ENCODE results near the gene MAGEB1.

Gene MAGEB1

GRCh38 chrX:30301208-30301607, 54.3 kb downstream of the MAGEB1 start:
- DNase-seq = no peak

Measured in NCI-H345 (cell line).